Left ventricle myocardium inferior (tissue), 1 donor: Measurements from ENCODE around the gene TTC9B. TPM values are rescaled to one million over a fixed set of nuclear protein-coding genes. Genes with fewer than 3 reads are reported as not detected.

Source experiments
- DNase-seq: peaks from one replicate; pipeline ENCODE4 v3.0.0-alpha.2; 2020
- H3K27ac ChIP-seq: fragments of 200-600 bp; replicated peaks from 2 replicates; pipeline ENCODE4 v1.8.0; 2021
- H3K27me3 ChIP-seq: fragments of 200-600 bp; 2 replicates; pipeline ENCODE4 v1.8.0; 2021; ENCODE audit warnings: low read depth
- H3K36me3 ChIP-seq: fragments of 200-600 bp; 2 replicates; pipeline ENCODE4 v1.8.0; 2021
- H3K4me1 ChIP-seq: fragments of 200-600 bp; 2 replicates; pipeline ENCODE4 v1.8.0; 2021
- H3K4me3 ChIP-seq: fragments of 200-600 bp; 2 replicates; pipeline ENCODE4 v1.8.0; 2021; ENCODE audit warnings: mild to moderate bottlenecking, moderate library complexity
- H3K9me3 ChIP-seq: fragments of 200-600 bp; replicated peaks from 2 replicates; pipeline ENCODE4 v1.8.0; 2021
- intact Hi-C: fragments of 100-400 bp; cut with micrococcal nuclease; formaldehyde crosslinking; loops from one replicate; pipeline ENCODE4 v1.11.0; 2022
- total RNA-seq: library from RNA; stranded (reverse); fragmentation: NEBNext Ultra II Directional; extraction: Animal tissue kit (Norgen Biotek cat#: 25700); gene quantifications from one replicate; pipeline ENCODE4 v1.2.1, GENCODE V29; 2021
- TF ChIP-seq, protein P1 (sequence below): fragments of 200-600 bp; IDR thresholded peaks from 2 replicates; pipeline ENCODE4 v1.8.0; 2021; ENCODE audit warnings: antibody characterized with exemption, mild to moderate bottlenecking, borderline replicate concordance
- donor health status: DM: no; HTN: yes; CAD: no; lungs with severe emphysema.

TTC9B gene
- total RNA-seq, 1 donor from 2014 or later, result not detected

DNA sequence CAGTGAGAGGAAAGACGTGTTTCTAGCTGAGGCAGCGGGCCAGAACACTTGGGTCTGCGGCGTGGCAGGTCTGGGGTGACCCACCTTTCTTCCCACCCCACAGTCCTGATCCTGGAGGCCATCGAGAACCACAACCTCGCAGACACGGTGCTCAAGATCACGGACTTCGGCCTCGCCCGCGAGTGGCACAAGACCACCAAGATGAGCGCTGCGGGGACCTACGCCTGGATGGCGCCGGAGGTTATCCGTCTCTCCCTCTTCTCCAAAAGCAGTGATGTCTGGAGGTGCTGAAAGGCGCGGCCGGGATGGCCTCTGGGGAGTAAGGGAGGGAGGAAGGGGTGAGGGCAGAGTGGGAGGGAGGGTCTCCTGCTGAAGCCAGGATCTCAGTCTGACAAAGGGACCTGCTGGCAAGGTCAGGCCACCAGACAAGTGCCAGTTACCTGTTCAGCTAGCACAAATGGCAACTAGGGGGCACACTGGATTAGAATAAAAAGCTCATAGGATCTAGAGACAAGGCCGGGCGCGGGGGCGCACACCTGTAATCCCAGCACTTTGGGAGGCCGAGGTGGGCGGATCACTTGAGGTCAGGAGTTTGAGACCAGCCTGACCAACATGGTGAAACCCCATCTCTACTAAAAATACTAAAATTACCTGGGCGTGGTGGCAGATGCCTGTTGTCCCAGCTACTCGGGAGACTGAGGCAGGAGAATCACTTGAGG is 19.8 kb downstream of the TTC9B start:
- Histone ChIP-seq H3K4me1 (peaks cover under 1% of the 10 kb centered on the region), H3K36me3 (peaks cover 23% of the 10 kb centered on the region), H3K27me3 (no peaks in the 10 kb centered on the region), H3K9me3 (no peaks in the 10 kb centered on the region), H3K4me3 (no peak overlapping the region), H3K27ac (no peak overlapping the region)
- DNase-seq, result no peak
- TF ChIP-seq, protein P1, sequence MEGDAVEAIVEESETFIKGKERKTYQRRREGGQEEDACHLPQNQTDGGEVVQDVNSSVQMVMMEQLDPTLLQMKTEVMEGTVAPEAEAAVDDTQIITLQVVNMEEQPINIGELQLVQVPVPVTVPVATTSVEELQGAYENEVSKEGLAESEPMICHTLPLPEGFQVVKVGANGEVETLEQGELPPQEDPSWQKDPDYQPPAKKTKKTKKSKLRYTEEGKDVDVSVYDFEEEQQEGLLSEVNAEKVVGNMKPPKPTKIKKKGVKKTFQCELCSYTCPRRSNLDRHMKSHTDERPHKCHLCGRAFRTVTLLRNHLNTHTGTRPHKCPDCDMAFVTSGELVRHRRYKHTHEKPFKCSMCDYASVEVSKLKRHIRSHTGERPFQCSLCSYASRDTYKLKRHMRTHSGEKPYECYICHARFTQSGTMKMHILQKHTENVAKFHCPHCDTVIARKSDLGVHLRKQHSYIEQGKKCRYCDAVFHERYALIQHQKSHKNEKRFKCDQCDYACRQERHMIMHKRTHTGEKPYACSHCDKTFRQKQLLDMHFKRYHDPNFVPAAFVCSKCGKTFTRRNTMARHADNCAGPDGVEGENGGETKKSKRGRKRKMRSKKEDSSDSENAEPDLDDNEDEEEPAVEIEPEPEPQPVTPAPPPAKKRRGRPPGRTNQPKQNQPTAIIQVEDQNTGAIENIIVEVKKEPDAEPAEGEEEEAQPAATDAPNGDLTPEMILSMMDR, result no peak
- intact Hi-C loops, result no loop called here

DNA sequence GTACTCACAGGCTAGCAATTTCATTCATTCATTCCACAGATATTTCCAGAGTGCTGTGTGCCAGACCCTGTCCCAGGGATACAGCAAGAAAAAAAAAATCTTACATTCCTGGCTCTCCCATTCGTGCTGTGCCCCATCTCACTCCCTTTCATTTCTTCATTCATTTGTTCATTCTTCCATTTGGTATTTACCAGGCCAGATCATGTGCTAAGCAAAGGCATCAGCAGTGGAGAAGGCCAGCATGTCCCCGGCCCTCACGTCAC is 24.7 kb downstream of the TTC9B start:
- intact Hi-C loops, result no loop called here

DNA sequence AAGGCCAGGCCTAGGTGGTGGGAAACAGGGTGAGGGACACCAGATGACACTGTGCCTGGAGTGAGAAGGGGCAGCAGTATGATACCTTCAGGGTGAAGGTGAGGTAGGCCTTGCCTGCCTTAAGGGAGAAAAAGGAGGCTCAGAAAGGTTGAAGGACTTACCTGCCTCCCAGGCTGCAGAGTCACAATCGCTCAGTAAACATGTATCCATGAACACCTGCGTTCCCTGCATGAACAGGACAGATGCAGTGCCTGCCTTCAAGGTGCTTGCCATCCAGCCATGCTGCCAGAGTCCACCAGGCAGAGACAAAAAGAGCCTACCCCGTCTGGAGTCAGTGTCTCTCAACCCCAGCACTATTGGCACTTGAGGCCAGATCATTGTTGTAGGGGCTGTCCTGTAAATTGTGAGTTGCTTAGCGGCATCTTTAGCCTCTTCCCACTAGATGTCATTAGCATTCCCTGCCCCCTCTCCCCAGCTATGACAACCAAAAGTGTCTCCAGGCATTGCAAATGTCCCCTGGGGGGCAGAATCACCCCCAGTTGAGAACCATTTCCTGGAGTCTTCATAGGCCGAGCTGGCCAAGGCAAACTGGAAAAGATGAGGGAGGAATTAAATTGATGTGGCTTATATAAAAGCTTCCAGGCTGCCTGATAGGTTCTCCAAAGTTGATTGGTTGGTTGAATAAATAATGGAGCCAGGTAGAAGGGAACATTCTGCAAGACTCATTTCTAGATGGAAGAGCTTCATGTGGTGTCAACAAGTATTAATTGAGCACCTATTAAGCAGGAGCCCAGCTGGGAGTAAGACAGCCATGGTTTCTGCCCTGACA is 25.2 kb downstream of the TTC9B start:
- H3K4me1 ChIP-seq, result peaks cover 31% of the 10 kb centered on the region
- H3K36me3 ChIP-seq, result no peaks in the 10 kb centered on the region
- H3K27ac ChIP-seq, result no peak overlapping the region
- no peaks in the 10 kb centered on the region for H3K9me3 ChIP-seq
- H3K4me3 ChIP-seq, result peak overlapping the region; percentile 96
- TF ChIP-seq, protein P1, result no peak
- H3K27me3 ChIP-seq, result no peaks in the 10 kb centered on the region
- intact Hi-C loops, result no loop called here
- DNase-seq, result no peak

More for the DNA sequence above, 24.7 kb downstream of the TTC9B start:
- H3K4me1 ChIP-seq, result peaks cover 31% of the 10 kb centered on the region
- DNase-seq, result no peak
- H3K36me3 ChIP-seq, result no peaks in the 10 kb centered on the region
- no peak overlapping the region for H3K27ac ChIP-seq
- TF ChIP-seq, protein P1, result no peak
- no peaks in the 10 kb centered on the region for H3K27me3 ChIP-seq
- no peaks in the 10 kb centered on the region for H3K9me3 ChIP-seq
- no peak overlapping the region for H3K4me3 ChIP-seq

DNA sequence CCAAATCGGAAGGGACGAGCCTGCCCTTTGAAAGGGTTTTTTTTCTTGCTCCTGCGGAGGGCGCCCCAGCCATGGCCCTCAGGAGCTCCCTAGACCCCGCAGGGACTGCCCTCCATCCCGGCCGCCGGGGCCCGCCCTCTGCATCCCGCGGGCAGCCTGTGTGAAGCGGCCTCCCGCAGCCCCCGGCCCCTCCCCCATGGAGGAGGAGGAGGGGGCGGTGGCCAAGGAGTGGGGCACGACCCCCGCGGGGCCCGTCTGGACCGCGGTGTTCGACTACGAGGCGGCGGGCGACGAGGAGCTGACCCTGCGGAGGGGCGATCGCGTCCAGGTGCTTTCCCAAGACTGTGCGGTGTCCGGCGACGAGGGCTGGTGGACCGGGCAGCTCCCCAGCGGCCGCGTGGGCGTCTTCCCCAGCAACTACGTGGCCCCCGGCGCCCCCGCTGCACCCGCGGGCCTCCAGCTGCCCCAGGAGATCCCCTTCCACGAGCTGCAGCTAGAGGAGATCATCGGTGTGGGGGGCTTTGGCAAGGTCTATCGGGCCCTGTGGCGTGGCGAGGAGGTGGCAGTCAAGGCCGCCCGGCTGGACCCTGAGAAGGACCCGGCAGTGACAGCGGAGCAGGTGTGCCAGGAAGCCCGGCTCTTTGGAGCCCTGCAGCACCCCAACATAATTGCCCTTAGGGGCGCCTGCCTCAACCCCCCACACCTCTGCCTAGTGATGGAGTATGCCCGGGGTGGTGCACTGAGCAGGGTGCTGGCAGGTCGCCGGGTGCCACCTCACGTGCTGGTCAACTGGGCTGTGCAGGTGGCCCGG is 26.1 kb downstream of the TTC9B start:
- H3K9me3 ChIP-seq, result no peaks in the 10 kb centered on the region
- TF ChIP-seq, protein P1, result no peak
- DNase-seq, result no peak
- H3K4me3 ChIP-seq, result peak overlapping the region; percentile 96
- H3K4me1 ChIP-seq, result peaks cover 31% of the 10 kb centered on the region
- H3K27me3 ChIP-seq, result no peaks in the 10 kb centered on the region
- intact Hi-C loops, result no loop called here
- H3K36me3 ChIP-seq, result no peaks in the 10 kb centered on the region
- peak overlapping the region; percentile 95 for H3K27ac ChIP-seq
